CD8-positive, alpha-beta memory T cell (primary cell): ENCODE measurements around the gene WAPL. TPM values are rescaled to one million over a fixed set of nuclear protein-coding genes. Genes with fewer than 3 reads are reported as not detected.

Experiments
- CTCF ChIA-PET: fragments of 350-600 bp; sonication (Branson Sonifier 250); formaldehyde crosslinking; loops from one replicate; lab custom pipeline; 2021; ENCODE audit warnings: antibody characterized with exemption; lab: Charles Lee
- POLR2A ChIA-PET: fragments of 350-600 bp; sonication (Branson Sonifier 250); formaldehyde crosslinking; loops from one replicate; lab custom pipeline; 2021; ENCODE audit warnings: antibody characterized with exemption; lab: Charles Lee
- DNase-seq, 5 donors: peaks; one replicate each; pipeline versions ENCODE4 v3.0.0 to v3.0.0-alpha.2; 2020 to 2022; ENCODE audit warnings: mixed read lengths in 1 of 5
- H3K27ac ChIP-seq: one replicate; pipeline ENCODE4 v1.7.0; 2013; ENCODE audit warnings: low read depth, mild to moderate bottlenecking, low read length, moderate library complexity
- H3K27me3 ChIP-seq: 2 replicates; pipeline ENCODE4 v1.7.0; 2013; ENCODE audit warnings: low read length, mild to moderate bottlenecking; ENCODE audit not compliant: insufficient read depth, poor library complexity, severe bottlenecking
- H3K36me3 ChIP-seq: 2 replicates; pipeline ENCODE4 v1.7.0; 2013; ENCODE audit warnings: mild to moderate bottlenecking, low read length, moderate library complexity; ENCODE audit not compliant: insufficient read depth
- H3K4me1 ChIP-seq: 2 replicates; pipeline ENCODE4 v1.7.0; 2013; ENCODE audit warnings: mild to moderate bottlenecking, low read length, moderate library complexity; ENCODE audit not compliant: insufficient read depth
- H3K4me3 ChIP-seq: 2 replicates; pipeline ENCODE4 v1.7.0; 2013; ENCODE audit warnings: mild to moderate bottlenecking, low read length
- H3K9me3 ChIP-seq: 2 replicates; pipeline ENCODE4 v1.7.0; 2013; ENCODE audit warnings: mild to moderate bottlenecking, low read length
- H3K27ac Mint-ChIP-seq, 8 donors: one replicate each; pipeline ENCODE4 v1.8.0; 2020 to 2021; ENCODE audit warnings: mixed read lengths in 8 of 8, mild to moderate bottlenecking in 6 of 8, inconsistent platforms in 3 of 8, moderate library complexity in 3 of 8
- H3K27me3 Mint-ChIP-seq, 2 donors: one replicate each; pipeline ENCODE4 v1.8.0; 2020 to 2021; ENCODE audit warnings: mixed read lengths in 2 of 2, mild to moderate bottlenecking in 1 of 2, moderate library complexity in 1 of 2
- H3K36me3 Mint-ChIP-seq, 3 donors: one replicate each; pipeline ENCODE4 v1.8.0; 2020 to 2021; ENCODE audit warnings: mixed read lengths in 3 of 3, inconsistent platforms in 1 of 3, mild to moderate bottlenecking in 1 of 3
- H3K4me1 Mint-ChIP-seq, 3 donors: one replicate each; pipeline ENCODE4 v1.8.0; 2020 to 2021; ENCODE audit warnings: mixed read lengths in 3 of 3, inconsistent platforms in 1 of 3, mild to moderate bottlenecking in 1 of 3
- H3K4me3 Mint-ChIP-seq, 7 donors: one replicate each; pipeline ENCODE4 v1.8.0; 2020 to 2021; ENCODE audit warnings: mixed read lengths in 7 of 7, mild to moderate bottlenecking in 6 of 7, moderate library complexity in 4 of 7, inconsistent platforms in 2 of 7
- H3K9me3 Mint-ChIP-seq, 5 donors: one replicate each; pipeline ENCODE4 v1.8.0; 2020 to 2022; ENCODE audit warnings: mixed read lengths in 5 of 5, mild to moderate bottlenecking in 3 of 5, moderate library complexity in 2 of 5, inconsistent platforms in 1 of 5
- polyA plus RNA-seq: library from polyadenylated mRNA; unstranded; fragments of 300-500 nt; fragmentation: Illumina TruSeq; gene quantifications from one replicate; pipeline ENCODE4 v1.2.3, GENCODE V29; 2021
- total RNA-seq, 2 experiments: library from RNA; stranded (reverse); gene quantifications; one replicate each; pipeline ENCODE4 v1.2.3, GENCODE V29; 2021

The WAPL gene
- total and polyA plus RNA-seq, 3 experiments from 2014 or later: 41.9 to 54.2 (median 49.7) TPM

- peaks cover 20% of the 10 kb centered on the region for H3K36me3 ChIP-seq
- ChIA-PET POLR2A (interaction anchor here (0.6 kb wide), 1 partner anchor 36 kb away, joined by 6 read pairs; no protein-coding TSS in a partner anchor), CTCF (interaction anchor here (1.2 kb wide), 1 partner anchor 41 kb away, joined by 6 read pairs; no protein-coding TSS in a partner anchor)
- no peaks in the 10 kb centered on the region for H3K9me3 ChIP-seq
- H3K36me3 Mint-ChIP-seq: peaks cover 10 to 88% (median 32%) of the 10 kb centered on the region in 3 donors
- peaks cover 16 to 22% (median 19%) of the 10 kb centered on the region in 3 donors for H3K4me1 Mint-ChIP-seq
- H3K4me3 ChIP-seq: no peak overlapping the region
- no peaks in the 10 kb centered on the region for H3K4me1 ChIP-seq
- H3K27me3 Mint-ChIP-seq: peaks cover 0 to under 1% of the 10 kb centered on the region in 2 donors
- no peaks in the 10 kb centered on the region for H3K9me3 Mint-ChIP-seq
- H3K27me3 ChIP-seq: no peaks in the 10 kb centered on the region
- no peak overlapping the region for H3K27ac ChIP-seq
- no peak for DNase-seq
- peak overlapping the region in 7 of 8 donors; percentile 44 to 93 (median 60) for H3K27ac Mint-ChIP-seq
- H3K4me3 Mint-ChIP-seq: peak overlapping the region in 1 of 7 donors; percentile 52
These were observed 80.4 kb downstream of the WAPL start for GRCh38 chr10:86440874-86441843.

- H3K9me3 ChIP-seq: no peaks in the 10 kb centered on the region
- H3K4me3 Mint-ChIP-seq: no peak overlapping the region
- no peaks in the 10 kb centered on the region for H3K27me3 ChIP-seq
- POLR2A ChIA-PET: no interaction called here
- H3K4me1 Mint-ChIP-seq: peaks cover 15 to 22% (median 18%) of the 10 kb centered on the region in 3 donors
- CTCF ChIA-PET: interaction anchor here (0.8 to 1.0 kb wide), 2 partner anchors 39 to 146 kb away, joined by 3 to 5 read pairs; no protein-coding TSS in a partner anchor
- peak overlapping the region in 6 of 8 donors; percentile 3 to 80 (median 52) for H3K27ac Mint-ChIP-seq
- no peaks in the 10 kb centered on the region for H3K4me1 ChIP-seq
- no peaks in the 10 kb centered on the region for H3K27me3 Mint-ChIP-seq
- peaks cover 20% of the 10 kb centered on the region for H3K36me3 ChIP-seq
- H3K36me3 Mint-ChIP-seq: peaks cover 10 to 85% (median 29%) of the 10 kb centered on the region in 3 donors
- DNase-seq: no peak
- H3K9me3 Mint-ChIP-seq: no peaks in the 10 kb centered on the region
- no peak overlapping the region for H3K4me3 ChIP-seq
- H3K27ac ChIP-seq: no peak overlapping the region
These were observed 82.0 kb downstream of the WAPL start for GRCh38 chr10:86439544-86439943.

- no peaks in the 10 kb centered on the region for H3K9me3 Mint-ChIP-seq
- H3K27ac Mint-ChIP-seq: peak overlapping the region in 2 of 8 donors; percentile 35 to 52
- Histone ChIP-seq H3K4me3 (no peak overlapping the region), H3K27me3 (no peaks in the 10 kb centered on the region), H3K36me3 (peaks cover 17% of the 10 kb centered on the region), H3K9me3 (no peaks in the 10 kb centered on the region), H3K4me1 (no peaks in the 10 kb centered on the region), H3K27ac (no peak overlapping the region)
- POLR2A ChIA-PET: interaction anchor here (0.6 kb wide), 1 partner anchor 34 kb away, joined by 5 read pairs; no protein-coding TSS in a partner anchor
- no peak for DNase-seq
- no peaks in the 10 kb centered on the region for H3K27me3 Mint-ChIP-seq
- CTCF ChIA-PET: interaction anchor here (3.4 kb wide), 1 partner anchor 38 kb away, joined by 13 read pairs; no protein-coding TSS in a partner anchor
- H3K36me3 Mint-ChIP-seq: peaks cover 10 to 75% (median 21%) of the 10 kb centered on the region in 3 donors
- H3K4me1 Mint-ChIP-seq: peaks cover 15 to 22% (median 18%) of the 10 kb centered on the region in 3 donors
- H3K4me3 Mint-ChIP-seq: no peak overlapping the region
These were observed 83.4 kb downstream of the WAPL start for GRCh38 chr10:86438091-86438749.

- no peak overlapping the region for H3K27ac ChIP-seq
- H3K27ac Mint-ChIP-seq: peak overlapping the region in 3 of 8 donors; percentile 3 to 54 (median 33)
- CTCF ChIA-PET: interaction anchor here (3.4 kb wide), 1 partner anchor 37 kb away, joined by 13 read pairs; no protein-coding TSS in a partner anchor
These were observed 84.1 kb downstream of the WAPL start for GRCh38 chr10:86437447-86437846.

GRCh38 chr10:86436963-86437362, 84.6 kb downstream of the WAPL start:
- Mint-ChIP-seq H3K4me3 (no peak overlapping the region), H3K4me1 (peaks cover 15 to 22% (median 18%) of the 10 kb centered on the region in 3 donors), H3K27me3 (no peaks in the 10 kb centered on the region), H3K36me3 (peaks cover 10 to 67% (median 18%) of the 10 kb centered on the region in 3 donors), H3K27ac (peak overlapping the region in 1 of 8 donors; percentile 54), H3K9me3 (no peaks in the 10 kb centered on the region)
- H3K9me3 ChIP-seq: no peaks in the 10 kb centered on the region
- CTCF ChIA-PET: interaction anchor here (3.4 kb wide), 1 partner anchor 36 kb away, joined by 13 read pairs; no protein-coding TSS in a partner anchor
- no peaks in the 10 kb centered on the region for H3K4me1 ChIP-seq
- H3K36me3 ChIP-seq: peaks cover 17% of the 10 kb centered on the region
- POLR2A ChIA-PET: no interaction called here
- H3K27ac ChIP-seq: no peak overlapping the region
- DNase-seq: no peak
- H3K4me3 ChIP-seq: no peak overlapping the region
- no peaks in the 10 kb centered on the region for H3K27me3 ChIP-seq

More at GRCh38 chr10:86437447-86437846, 84.1 kb downstream of the WAPL start:
- Mint-ChIP-seq H3K9me3 (no peaks in the 10 kb centered on the region), H3K4me3 (no peak overlapping the region), H3K36me3 (peaks cover 10 to 70% (median 18%) of the 10 kb centered on the region in 3 donors), H3K4me1 (peaks cover 15 to 22% (median 18%) of the 10 kb centered on the region in 3 donors), H3K27me3 (no peaks in the 10 kb centered on the region)
- POLR2A ChIA-PET: no interaction called here
- Histone ChIP-seq H3K9me3 (no peaks in the 10 kb centered on the region), H3K36me3 (peaks cover 17% of the 10 kb centered on the region), H3K27me3 (no peaks in the 10 kb centered on the region), H3K4me1 (no peaks in the 10 kb centered on the region), H3K4me3 (no peak overlapping the region)
- no peak for DNase-seq

- no peaks in the 10 kb centered on the region for H3K27me3 Mint-ChIP-seq
- CTCF ChIA-PET: no interaction called here
- H3K4me3 ChIP-seq: no peak overlapping the region
- no peak overlapping the region for H3K27ac Mint-ChIP-seq
- DNase-seq: no peak
- no peaks in the 10 kb centered on the region for H3K9me3 ChIP-seq
- peaks cover 4 to 6% (median 6%) of the 10 kb centered on the region in 3 donors for H3K4me1 Mint-ChIP-seq
- H3K27me3 ChIP-seq: no peaks in the 10 kb centered on the region
- peaks cover 5% of the 10 kb centered on the region for H3K36me3 ChIP-seq
- H3K4me3 Mint-ChIP-seq: no peak overlapping the region
- no peak overlapping the region for H3K27ac ChIP-seq
- H3K9me3 Mint-ChIP-seq: no peaks in the 10 kb centered on the region
- no peaks in the 10 kb centered on the region for H3K4me1 ChIP-seq
- peaks cover 2 to 47% (median 9%) of the 10 kb centered on the region in 3 donors for H3K36me3 Mint-ChIP-seq
- POLR2A ChIA-PET: no interaction called here
These were observed 86.9 kb downstream of the WAPL start for GRCh38 chr10:86434656-86435055.

- Histone ChIP-seq H3K27me3 (no peaks in the 10 kb centered on the region), H3K4me1 (peaks cover 5% of the 10 kb centered on the region), H3K27ac (no peak overlapping the region), H3K9me3 (no peaks in the 10 kb centered on the region), H3K4me3 (no peak overlapping the region), H3K36me3 (no peaks in the 10 kb centered on the region)
- Mint-ChIP-seq H3K4me3 (no peak overlapping the region), H3K27ac (no peak overlapping the region), H3K9me3 (no peaks in the 10 kb centered on the region), H3K36me3 (no peaks in the 10 kb centered on the region), H3K27me3 (peaks cover 0 to 4% of the 10 kb centered on the region in 2 donors), H3K4me1 (peaks cover 2 to 4% (median 3%) of the 10 kb centered on the region in 3 donors)
- no peak for DNase-seq
- ChIA-PET POLR2A (no interaction called here), CTCF (no interaction called here)
These were observed 97.9 kb downstream of the WAPL start for GRCh38 chr10:86423739-86424138.
